Measurements from ENCODE around the gene CNTN1. TPM values are rescaled to one million over a fixed set of nuclear protein-coding genes. Genes with fewer than 3 reads are reported as not detected.

CNTN1 gene
- total and polyA plus RNA-seq, 2 donors = 63.4 to 67.0 TPM

DNA sequence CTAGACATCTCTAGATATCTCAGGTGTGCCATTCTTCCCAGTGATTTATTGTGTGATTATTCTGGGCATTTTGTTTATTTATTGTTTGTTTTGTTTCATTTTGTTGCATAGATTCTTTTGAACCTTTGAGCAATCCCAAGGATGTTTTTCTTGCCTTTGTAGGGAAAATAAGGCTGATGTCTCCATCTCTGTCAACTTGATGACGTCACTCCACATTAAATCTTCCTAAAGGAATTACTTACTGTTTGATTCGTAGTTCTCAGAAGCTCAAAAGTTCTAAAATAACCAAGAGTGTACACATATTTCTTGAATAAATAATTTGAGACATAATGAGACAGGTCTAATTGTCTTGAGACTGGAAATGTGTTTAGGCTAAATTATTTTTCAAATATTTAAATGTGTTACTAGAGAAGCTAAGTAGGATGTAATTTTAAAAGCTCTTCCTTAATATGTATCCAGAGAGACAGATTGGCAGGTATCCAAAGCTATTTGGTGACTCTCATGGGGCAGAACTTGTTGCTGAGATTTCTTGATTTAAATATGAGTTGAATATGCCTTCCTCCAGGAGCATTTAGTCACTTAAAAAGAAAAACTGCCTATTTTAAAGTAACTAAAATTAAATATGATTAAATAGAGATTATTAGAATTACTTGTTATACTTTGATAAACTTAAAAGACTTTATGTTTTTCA, 128.7 kb downstream of the CNTN1 start:
- Histone ChIP-seq H3K36me3 (ENCODE audit: insufficient read depth) (no peaks in the 10 kb centered on the region), H3K4me3 (ENCODE audit: low read depth, low read length) (no peak overlapping the region), H3K4me1 (ENCODE audit: insufficient read depth) (no peaks in the 10 kb centered on the region), H3K27ac (ENCODE audit: low read depth) (no peak overlapping the region)
- DNase-seq (ENCODE audit: extremely low spot score) = no peak
- WGBS = 51% methylated on average over 2 of the region's 2 CpGs

DNA sequence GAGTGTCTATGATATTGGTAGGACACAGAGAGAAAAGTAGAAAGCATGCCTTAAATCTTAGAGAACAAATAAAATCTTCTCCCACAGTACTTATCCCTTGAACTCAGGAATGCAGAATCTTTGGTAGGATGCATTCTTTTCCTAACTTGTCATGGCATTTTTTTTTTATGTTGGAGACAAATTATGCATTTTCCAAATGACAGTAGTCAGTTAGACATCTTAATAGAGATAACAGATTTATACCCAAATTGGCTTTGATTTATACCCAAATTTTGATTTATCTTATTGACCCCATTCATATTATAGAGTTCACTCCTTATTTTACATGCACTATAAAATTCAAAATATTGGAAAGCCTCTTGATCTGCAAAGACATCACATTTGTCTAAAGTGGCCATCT, 132.9 kb downstream of the CNTN1 start:
- no peak overlapping the region for H3K27ac ChIP-seq (ENCODE audit: low read depth)
- no peak overlapping the region for H3K4me3 ChIP-seq (ENCODE audit: low read depth, low read length)
- no peaks in the 10 kb centered on the region for H3K36me3 ChIP-seq (ENCODE audit: insufficient read depth)
- H3K4me1 ChIP-seq (ENCODE audit: insufficient read depth) = no peaks in the 10 kb centered on the region
- no peak for DNase-seq (ENCODE audit: extremely low spot score)

DNA sequence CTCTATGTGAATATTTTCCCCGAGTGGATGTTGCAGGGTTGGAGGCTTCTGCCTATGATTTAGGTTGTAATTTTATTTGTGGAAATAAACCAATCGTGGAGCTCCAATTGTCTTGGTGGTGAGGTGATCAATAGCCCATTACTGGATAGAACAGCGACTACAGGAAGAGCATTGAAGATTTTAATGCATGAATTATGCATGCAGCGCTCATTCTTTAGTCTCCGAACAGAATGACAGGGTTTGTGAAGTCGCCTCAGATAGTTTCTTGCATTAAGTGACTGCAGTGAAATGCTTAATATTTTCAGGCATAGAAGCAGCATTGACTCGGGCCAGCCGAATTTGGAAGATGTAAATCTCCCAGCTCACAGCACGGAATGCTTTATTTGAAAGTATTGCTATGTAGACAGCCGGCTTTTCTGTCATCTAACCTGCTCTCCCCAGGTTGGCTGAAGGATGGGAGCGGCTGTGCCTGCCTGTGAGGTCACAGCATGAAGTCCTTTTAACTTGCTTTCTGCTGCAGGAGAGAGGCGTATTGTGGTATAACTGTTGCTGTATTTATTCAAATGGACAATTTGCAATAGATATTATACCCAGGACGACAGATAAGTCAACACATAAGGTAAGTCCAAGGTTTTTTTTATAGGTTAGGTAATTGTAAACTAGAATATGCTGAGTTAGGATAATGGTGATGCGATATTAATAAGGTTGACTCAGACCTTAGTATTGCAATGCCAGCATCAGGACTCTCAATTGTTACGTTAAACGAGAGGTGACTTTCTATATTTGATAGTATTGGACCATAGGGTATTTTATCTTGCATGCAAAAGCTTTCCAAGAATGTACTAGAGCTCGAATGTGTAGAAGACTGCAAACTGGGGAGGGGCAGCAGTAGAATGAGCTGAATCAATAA, 135.7 kb downstream of the CNTN1 start:
- 39% methylated on average over 17 of the region's 17 CpGs for WGBS
- Histone ChIP-seq H3K4me1 (ENCODE audit: insufficient read depth) (no peaks in the 10 kb centered on the region), H3K27ac (ENCODE audit: low read depth) (no peak overlapping the region), H3K36me3 (ENCODE audit: insufficient read depth) (no peaks in the 10 kb centered on the region), H3K4me3 (ENCODE audit: low read depth, low read length) (peak overlapping the region; percentile 6)
- DNase-seq (ENCODE audit: extremely low spot score) = no peak

DNA sequence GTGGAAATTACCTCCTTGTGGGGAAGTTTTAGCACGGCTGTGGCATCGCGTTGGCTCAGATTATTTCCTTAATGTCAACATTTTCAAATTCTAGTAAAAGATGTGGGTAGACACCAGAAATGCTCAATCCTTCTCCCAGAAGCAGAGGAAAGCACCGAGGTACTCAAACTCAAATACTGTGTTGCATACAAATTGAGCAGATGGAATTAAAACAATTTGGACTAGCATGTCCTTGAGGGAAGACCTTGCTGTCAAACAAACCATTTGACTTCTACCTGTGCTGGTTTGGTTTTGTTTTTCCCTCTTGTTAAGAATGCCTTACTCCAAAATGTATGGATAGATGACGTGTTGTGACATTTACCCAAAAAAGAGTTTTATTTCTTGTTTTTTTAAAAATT, 136.4 kb downstream of the CNTN1 start:
- no peak for DNase-seq (ENCODE audit: extremely low spot score)
- WGBS = 81% methylated on average over 5 of the region's 5 CpGs
- Histone ChIP-seq H3K4me1 (ENCODE audit: insufficient read depth) (no peaks in the 10 kb centered on the region), H3K36me3 (ENCODE audit: insufficient read depth) (no peaks in the 10 kb centered on the region), H3K27ac (ENCODE audit: low read depth) (no peak overlapping the region), H3K4me3 (ENCODE audit: low read depth, low read length) (no peak overlapping the region)

DNA sequence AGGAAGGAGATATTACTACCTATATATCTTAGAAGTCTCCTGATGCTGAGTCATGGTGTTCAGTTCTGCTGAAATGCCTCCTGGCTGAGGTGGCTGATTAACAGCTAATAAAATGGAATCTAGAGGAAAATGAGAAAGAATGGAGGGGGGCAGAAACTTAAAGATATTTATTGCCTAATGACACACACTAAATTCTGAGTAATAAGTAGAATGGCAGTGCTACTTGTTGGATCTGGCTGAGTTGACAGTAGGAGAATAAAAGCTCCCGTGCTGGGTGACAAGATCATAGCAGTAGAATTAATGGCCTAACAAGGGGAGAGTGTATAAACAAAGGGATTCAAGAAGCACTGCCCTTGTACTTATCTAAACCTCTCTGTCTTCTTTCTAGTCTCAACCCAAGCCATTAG, 137.5 kb downstream of the CNTN1 start:
- Histone ChIP-seq H3K4me1 (ENCODE audit: insufficient read depth) (no peaks in the 10 kb centered on the region), H3K4me3 (ENCODE audit: low read depth, low read length) (no peak overlapping the region), H3K36me3 (ENCODE audit: insufficient read depth) (no peaks in the 10 kb centered on the region), H3K27ac (ENCODE audit: low read depth) (no peak overlapping the region)
- 37% methylated on average over 1 of the region's 1 CpG for WGBS
- DNase-seq (ENCODE audit: extremely low spot score) = no peak

DNA sequence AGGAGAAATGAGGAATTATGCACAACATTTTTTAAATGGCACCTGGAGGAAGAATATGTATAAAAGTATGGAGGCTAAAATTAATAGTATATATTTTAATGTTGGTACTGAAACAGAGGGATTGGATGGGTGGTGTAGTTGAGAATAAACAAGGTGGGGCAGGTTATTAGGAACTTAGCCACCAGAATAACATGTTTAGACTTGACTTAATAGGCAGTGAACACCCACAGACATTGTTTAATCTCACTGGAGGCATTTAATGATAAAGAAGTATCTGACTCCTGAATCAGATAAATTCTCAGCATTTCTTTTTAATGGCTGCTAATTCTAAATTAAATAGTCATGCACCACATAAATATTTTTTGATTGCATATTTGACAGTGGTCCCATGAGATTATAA, 139.7 kb downstream of the CNTN1 start:
- no peak overlapping the region for H3K4me3 ChIP-seq (ENCODE audit: low read depth, low read length)
- H3K4me1 ChIP-seq (ENCODE audit: insufficient read depth) = no peaks in the 10 kb centered on the region
- no peak overlapping the region for H3K27ac ChIP-seq (ENCODE audit: low read depth)
- no peaks in the 10 kb centered on the region for H3K36me3 ChIP-seq (ENCODE audit: insufficient read depth)
- DNase-seq (ENCODE audit: extremely low spot score) = no peak

DNA sequence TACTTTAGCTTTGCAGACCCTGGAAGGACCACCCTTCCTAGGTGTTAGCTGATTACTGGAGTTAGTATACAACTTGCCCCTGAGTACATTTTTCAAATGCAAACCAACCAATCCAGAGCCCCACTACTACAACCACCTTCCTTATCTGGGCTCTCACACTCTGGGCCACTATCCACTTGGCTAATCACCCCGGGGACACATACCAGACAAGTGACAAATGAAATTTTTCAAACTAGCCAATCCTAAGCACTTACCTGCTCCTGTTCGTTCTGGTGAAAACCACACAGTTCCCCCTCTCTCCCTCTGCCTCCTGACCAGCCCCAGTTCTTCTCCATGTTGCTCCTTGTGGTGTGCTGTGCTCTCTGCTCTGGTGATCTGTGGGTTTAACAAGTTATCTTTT, 140.4 kb downstream of the CNTN1 start:
- WGBS = 80% methylated on average over 2 of the region's 2 CpGs
- Histone ChIP-seq H3K4me1 (ENCODE audit: insufficient read depth) (no peaks in the 10 kb centered on the region), H3K4me3 (ENCODE audit: low read depth, low read length) (no peak overlapping the region), H3K36me3 (ENCODE audit: insufficient read depth) (no peaks in the 10 kb centered on the region), H3K27ac (ENCODE audit: low read depth) (no peak overlapping the region)
- no peak for DNase-seq (ENCODE audit: extremely low spot score)

DNA sequence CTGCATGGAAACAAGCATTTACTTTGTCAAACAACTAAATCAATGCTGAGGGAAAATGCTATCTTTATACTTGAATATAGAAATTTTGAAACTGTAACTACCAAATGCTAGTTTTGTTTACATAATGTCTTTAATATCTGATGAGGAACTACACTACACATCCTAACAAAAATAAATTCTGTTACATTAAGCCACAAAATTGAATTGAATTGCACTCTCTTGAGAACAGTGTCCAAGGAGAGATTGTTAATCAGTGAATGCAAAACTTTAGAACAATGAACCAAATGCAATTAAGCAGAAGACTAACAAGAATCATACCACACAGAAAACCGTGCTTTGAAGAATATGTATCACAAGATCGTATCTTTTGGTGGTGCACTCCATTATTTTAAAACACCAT, 141.6 kb downstream of the CNTN1 start:
- no peak overlapping the region for H3K27ac ChIP-seq (ENCODE audit: low read depth)
- no peaks in the 10 kb centered on the region for H3K4me1 ChIP-seq (ENCODE audit: insufficient read depth)
- whole genome bisulfite sequencing = 87% methylated on average over 2 of the region's 2 CpGs

DNA sequence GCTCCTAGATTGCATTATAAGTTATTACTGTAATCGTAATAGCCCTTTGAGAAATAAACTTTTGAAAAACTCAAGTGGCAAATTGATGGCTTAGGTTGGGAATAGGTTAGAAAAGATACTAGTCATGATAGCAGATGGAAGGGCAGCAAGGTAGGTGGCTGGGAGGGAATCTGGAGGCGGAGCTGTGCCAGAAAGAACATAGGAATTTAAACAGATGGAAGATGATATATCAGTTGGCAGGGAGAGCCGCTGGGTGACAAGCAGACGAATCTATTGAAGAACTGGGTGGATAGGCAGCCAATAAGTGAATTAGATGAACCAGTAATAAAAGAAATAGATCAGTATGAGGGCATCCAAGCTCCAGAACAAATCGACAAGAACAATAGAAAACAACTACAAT, 142.1 kb downstream of the CNTN1 start:
- no peak overlapping the region for H3K27ac ChIP-seq (ENCODE audit: low read depth)
- no peak for DNase-seq (ENCODE audit: extremely low spot score)
- H3K4me1 ChIP-seq (ENCODE audit: insufficient read depth) = no peaks in the 10 kb centered on the region
- no peak overlapping the region for H3K4me3 ChIP-seq (ENCODE audit: low read depth, low read length)
- WGBS = 86% methylated on average over 5 of the region's 5 CpGs
- H3K36me3 ChIP-seq (ENCODE audit: insufficient read depth) = no peaks in the 10 kb centered on the region

More for the DNA sequence above, 141.6 kb downstream of the CNTN1 start:
- no peak for DNase-seq (ENCODE audit: extremely low spot score)
- H3K4me3 ChIP-seq (ENCODE audit: low read depth, low read length) = no peak overlapping the region
- no peaks in the 10 kb centered on the region for H3K36me3 ChIP-seq (ENCODE audit: insufficient read depth)

DNA sequence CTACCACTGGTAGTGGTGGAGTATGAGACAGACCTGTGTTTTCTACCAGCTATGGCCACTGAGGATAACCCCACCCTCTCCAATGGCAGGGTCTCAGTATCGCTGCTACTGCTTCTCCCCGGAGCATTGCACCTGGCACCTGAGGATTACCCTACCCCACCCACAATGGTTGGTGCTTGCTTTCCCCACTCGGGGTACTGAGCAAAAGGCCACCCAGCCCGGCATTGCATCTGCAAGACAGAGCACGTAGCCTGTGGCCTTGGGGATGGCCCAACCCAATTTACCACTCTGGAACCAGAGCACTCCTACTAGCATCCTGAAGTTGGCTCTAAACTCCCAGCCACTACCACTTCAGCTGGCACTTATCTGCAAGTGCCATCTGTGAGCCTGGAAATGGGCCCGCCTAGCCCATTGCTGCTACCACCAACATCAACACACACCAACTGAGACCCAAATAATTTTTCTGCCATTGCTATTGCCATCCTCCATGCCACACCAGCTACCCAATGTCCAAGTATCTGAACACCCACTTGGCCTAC, 145.7 kb downstream of the CNTN1 start:
- Histone ChIP-seq H3K36me3 (ENCODE audit: insufficient read depth) (no peaks in the 10 kb centered on the region), H3K4me1 (ENCODE audit: insufficient read depth) (no peaks in the 10 kb centered on the region), H3K27ac (ENCODE audit: low read depth) (no peak overlapping the region), H3K4me3 (ENCODE audit: low read depth, low read length) (no peak overlapping the region)
- 96% methylated on average over 6 of the region's 6 CpGs for WGBS
- no peak for DNase-seq (ENCODE audit: extremely low spot score)

DNA sequence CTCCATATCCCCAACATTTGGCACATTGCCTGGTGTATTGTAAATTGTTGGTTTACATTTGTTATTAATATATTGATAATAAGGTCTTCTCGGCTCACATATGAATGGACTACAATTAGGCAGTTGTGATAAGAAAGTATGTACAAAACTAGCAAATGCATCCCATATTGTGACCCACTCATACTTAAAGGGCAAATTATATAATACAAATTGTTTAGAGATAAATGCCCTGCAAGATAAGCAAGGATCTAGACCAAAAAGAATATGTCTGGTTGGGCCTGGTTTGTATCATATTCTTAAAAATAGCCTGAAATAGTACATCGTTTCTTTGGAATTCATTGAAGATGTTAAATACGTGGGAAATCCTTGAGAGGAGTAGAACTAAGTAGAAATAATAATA, 151.3 kb downstream of the CNTN1 start:
- Histone ChIP-seq H3K27ac (ENCODE audit: low read depth) (no peak overlapping the region), H3K4me1 (ENCODE audit: insufficient read depth) (no peaks in the 10 kb centered on the region), H3K4me3 (ENCODE audit: low read depth, low read length) (no peak overlapping the region), H3K36me3 (ENCODE audit: insufficient read depth) (no peaks in the 10 kb centered on the region)
- no peak for DNase-seq (ENCODE audit: extremely low spot score)
- 41% methylated on average over 3 of the region's 3 CpGs for WGBS

DNA sequence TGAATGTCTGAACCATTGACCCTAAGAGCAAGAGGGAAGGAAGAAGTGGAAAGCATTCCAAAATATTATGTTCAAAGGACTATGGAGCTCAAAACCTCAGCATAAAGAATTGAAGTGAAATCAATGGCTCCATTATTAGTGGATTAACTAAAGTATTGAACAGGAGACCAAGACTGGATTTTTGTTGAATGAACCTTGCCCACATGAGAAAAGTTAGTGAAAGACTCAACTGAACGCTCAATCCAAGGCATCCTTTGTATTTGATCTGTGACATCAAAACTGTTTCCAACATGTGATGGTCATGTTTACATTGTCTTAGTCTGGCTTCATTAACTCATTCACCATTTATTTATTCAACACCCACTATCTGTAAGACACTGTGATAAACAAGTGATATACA, 161.0 kb downstream of the CNTN1 start:
- no peak for DNase-seq (ENCODE audit: extremely low spot score)
- Histone ChIP-seq H3K4me3 (ENCODE audit: low read depth, low read length) (no peak overlapping the region), H3K27ac (ENCODE audit: low read depth) (no peak overlapping the region), H3K4me1 (ENCODE audit: insufficient read depth) (no peaks in the 10 kb centered on the region), H3K36me3 (ENCODE audit: insufficient read depth) (no peaks in the 10 kb centered on the region)
- WGBS = 45% methylated on average over 1 of the region's 1 CpG

DNA sequence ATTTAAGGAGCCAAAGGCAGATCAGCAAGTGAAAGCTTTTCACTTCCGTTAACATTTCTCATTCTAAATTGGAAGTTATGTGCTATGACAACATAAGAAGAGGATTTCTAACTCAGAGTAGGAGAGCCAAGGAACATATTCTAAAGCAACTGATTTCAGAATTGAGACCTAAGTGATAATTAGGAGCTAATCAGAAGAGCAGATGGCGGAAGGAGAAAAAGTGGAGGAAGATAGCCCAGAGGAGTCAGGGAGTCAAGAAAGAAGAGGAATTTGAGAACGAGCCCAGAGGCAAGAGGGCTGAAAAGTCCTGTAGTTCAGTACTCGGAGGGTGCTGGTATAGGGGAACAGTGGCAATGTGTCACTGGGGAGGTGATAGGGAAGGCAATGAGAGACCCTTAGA, 162.4 kb downstream of the CNTN1 start:
- Histone ChIP-seq H3K36me3 (ENCODE audit: insufficient read depth) (no peaks in the 10 kb centered on the region), H3K4me1 (ENCODE audit: insufficient read depth) (no peaks in the 10 kb centered on the region), H3K27ac (ENCODE audit: low read depth) (no peak overlapping the region), H3K4me3 (ENCODE audit: low read depth, low read length) (no peak overlapping the region)
- no peak for DNase-seq (ENCODE audit: extremely low spot score)
- WGBS = 77% methylated on average over 4 of the region's 4 CpGs

DNA sequence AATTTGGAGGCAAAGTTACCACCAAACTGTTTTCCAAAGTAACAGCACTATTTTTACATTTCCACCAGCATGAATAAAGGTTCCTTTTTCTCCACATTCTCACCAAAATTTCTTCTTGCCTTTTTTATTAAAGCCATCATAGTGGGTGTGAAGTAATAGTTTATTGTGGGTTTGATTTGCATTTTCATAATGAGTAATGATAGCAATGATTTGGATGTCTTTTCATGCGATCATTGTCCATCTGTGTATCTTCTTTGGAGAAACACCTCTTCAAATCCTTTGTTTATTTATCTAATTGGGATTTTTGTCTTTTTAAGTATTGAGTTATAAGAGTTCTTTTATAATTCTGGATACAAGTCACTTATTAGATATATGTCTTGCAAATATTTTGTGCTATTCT, 172.7 kb downstream of the CNTN1 start:
- no peaks in the 10 kb centered on the region for H3K4me1 ChIP-seq (ENCODE audit: insufficient read depth)
- whole genome bisulfite sequencing = 94% methylated on average over 1 of the region's 1 CpG
- no peaks in the 10 kb centered on the region for H3K36me3 ChIP-seq (ENCODE audit: insufficient read depth)
- DNase-seq (ENCODE audit: extremely low spot score) = no peak
- H3K27ac ChIP-seq (ENCODE audit: low read depth) = no peak overlapping the region
- no peak overlapping the region for H3K4me3 ChIP-seq (ENCODE audit: low read depth, low read length)
